Measurements from ENCODE around the gene PEX1.
"Not testable (repeated sequence)": the region's sequence is repeated elsewhere in the genome, so short reads cannot be mapped to it uniquely, and the experiment has no call there.

PEX1 gene

GRCh38 chr7:92503767-92504166 is 24.6 kb downstream of the PEX1 start:
- DNase-seq = no peak

DNA sequence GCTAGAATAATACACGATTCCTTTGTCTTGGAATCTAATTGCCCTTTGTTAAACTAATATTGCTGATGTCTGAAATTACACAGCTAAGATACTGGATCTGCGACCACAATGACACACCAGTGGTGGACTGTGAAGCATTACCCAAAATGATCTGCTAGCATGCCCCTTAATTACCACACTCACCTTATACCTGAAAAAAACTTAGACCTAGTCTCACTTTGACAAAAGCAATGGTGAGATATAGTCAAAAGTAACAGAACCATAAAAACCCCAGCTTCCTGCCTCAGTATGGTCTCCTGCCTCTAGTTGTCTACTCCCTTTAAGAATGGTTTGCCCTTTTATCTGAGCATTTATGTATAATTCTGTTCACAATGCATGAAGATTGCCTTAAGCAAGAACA is 29.8 kb downstream of the PEX1 start:
- DNase-seq = no peak

- DNase-seq = no peak
Measured at GRCh38 chr7:92496876-92497275, 31.4 kb downstream of the PEX1 start.

- DNase-seq = no peak
Measured at GRCh38 chr7:92489634-92490033, 38.7 kb downstream of the PEX1 start.

DNA sequence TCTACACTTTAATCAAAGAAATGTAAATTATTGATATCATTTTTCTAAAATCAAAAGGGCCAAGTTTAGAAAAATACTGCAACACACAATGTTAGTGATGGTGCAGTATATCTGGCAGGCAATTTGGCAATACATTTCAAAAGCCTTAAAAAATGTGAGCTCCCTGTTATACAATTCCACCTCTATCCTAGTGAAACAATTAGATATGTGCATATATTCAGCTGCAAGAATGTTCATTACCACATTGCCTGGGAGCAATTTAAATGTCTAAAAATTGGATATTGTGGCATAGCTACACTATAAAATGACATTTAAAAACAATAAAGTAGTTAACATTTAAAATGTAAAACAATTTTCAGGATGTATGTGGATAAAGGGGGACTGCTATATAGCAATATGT is 40.5 kb downstream of the PEX1 start:
- DNase-seq = no peak

DNA sequence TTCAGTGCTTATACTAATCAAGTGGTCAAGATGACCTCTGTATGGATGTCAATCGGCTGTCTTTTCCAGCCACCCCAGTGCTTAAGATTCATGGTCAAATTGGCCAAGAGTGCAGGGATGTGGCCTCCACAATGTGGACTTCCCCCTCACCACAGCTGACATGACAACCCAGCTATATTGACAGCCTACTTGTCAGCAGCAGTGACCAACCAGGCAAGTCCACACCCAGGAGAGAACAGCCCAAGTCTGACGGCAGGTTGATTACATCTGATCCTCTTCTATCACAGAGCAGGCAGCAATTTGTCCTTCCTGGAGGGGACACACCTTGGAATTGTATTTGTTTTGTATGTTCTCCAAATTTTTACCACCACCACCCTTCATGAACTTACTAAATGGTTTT is 42.3 kb downstream of the PEX1 start:
- DNase-seq = no peak

DNA sequence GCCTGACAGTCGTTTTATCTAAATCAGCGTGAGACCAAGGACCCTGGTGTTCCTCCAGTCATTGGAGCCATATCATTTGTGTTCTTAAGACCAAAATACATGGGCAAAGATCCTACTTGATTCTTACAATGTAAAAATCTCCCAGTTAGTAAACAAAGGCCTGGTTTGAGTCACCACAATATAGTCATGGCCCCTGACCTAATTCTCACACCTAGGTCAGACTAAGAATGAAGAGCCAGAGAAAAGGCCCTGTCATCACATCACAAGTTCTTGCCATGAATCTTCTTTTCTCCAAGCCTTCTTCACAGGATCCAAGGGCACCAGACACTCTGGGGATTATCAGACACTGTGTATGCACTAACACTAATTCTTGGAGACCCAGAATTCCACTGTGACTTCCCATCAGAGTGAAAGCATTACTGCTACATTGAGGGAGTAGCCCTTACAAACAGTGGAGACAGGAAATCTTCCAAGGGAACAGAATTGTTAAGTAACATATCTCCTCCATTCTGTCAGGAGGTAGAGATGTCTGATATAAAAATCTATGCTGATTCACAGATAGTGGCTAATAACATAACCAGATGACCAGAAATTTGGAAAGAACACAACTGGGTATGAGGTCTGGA is 42.9 kb downstream of the PEX1 start:
- no peak for DNase-seq

DNA sequence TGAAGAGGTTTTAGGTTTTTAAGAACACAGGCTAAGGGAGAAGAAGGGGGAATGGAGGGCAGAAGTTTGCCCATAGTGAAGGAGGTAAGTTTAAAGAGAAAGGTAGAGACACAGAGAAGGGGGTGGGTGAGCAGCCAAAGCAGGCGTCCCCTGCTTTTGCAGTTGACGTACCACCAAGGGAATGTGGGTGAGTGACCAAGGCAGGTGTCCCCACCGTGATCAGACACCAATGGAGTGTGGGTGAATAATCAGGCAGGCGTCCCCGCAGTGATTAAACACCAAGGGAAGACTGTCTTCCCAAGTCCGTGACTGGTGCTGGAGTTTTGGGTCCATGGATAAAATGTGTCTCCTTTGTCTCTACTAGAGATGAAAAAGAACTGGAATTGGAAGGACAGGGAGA is 44.1 kb downstream of the PEX1 start:
- DNase-seq = not testable (repeated sequence)

DNA sequence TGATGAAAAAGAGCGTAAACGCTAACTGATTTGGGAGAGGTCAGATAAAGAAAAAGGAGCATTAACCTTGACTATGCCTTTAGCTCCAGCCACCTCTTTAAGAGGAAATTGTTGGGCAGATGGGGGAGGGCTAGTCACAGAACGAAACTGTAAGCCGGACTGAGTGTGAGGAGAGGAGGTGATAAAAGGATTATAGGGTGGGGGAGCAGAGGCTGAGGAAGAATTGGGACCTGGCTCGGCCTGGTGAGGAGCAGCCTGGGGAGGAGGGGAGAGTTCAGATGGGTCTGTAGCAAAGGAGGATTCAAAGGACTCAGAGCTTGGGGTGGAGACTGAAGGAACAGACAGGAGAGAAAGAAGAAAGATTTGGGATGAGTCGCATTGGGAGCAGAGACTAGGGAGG is 44.7 kb downstream of the PEX1 start:
- DNase-seq = not testable (repeated sequence)

GRCh38 chr7:92479146-92479545 is 49.2 kb downstream of the PEX1 start:
- DNase-seq = not testable (repeated sequence)

GRCh38 chr7:92478711-92479110 is 49.6 kb downstream of the PEX1 start:
- no peak for DNase-seq

GRCh38 chr7:92478095-92478494 is 50.2 kb downstream of the PEX1 start:
- DNase-seq = no peak

DNA sequence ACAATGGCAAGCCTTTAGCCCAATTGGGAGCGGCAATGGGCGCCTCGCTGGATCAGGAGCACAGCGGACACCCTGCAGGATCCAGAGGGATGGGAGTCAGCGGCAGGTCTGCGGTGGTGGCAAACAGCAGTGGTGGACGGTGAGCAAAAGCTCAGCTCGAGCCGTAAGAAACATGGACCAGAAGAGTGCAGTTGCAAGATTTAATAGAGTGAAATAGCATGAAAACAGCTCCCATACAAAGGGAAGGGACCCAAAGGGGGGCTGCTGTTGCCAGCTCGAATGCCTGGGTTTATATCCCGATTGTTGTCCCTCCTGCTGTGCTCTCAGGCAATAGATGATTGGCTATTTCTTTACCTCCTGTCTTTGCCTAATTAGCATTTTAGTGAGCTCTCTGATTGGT is 50.6 kb downstream of the PEX1 start, which contains the start of gene ERVW-1:
Gene ERVW-1 (minus strand): TSS at position 266 of the 400 bp plus-strand sequence. CDS start 7,565 bp downstream, outside the sequence.
- DNase-seq = not testable (repeated sequence)

GRCh38 chr7:92475851-92476590 is 52.3 kb downstream of the PEX1 start:
- DNase-seq = not testable (repeated sequence)

GRCh38 chr7:92475261-92475770 is 53.0 kb downstream of the PEX1 start:
- not testable (repeated sequence) for DNase-seq

DNA sequence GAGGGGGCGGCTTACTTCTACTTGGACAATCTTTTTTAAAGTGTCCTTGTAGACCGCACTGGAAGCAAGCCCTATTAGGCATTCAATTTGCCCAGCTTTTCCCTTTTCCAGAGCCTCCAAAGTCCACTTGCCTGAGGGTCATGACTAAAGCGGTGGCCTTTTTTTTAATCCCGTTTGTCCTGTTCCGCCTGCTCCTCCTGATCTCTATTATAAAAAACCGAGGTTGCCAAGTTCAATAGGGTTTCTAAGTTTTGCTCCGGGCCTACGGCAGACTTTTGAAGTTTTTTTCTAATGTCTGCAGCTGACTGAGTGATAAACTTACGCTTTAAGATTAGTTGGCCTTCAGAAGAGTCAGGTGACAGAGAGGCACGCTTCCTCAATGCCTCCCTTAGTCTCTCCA is 54.3 kb downstream of the PEX1 start:
- DNase-seq = not testable (repeated sequence)

DNA sequence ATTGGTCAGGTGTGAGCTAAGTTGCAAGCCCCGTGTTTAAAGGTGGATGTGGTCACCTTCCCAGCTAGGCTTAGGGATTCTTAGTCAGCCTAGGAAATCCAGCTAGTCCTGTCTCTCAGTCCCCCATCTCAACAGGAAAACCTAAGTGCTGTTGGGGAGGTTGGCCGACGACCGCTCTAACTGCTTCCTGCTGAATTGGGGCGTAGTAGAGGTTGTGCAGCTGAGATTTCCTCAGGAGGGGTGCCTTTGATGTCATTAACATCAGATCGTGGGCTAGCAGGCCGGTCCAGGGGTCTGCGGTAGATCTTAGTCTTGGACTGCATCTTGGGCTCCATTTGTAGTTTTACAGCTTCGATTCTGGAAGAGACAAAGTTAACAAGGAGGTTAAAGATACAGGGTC is 59.7 kb downstream of the PEX1 start:
- DNase-seq = not testable (repeated sequence)

GRCh38 chr7:92466682-92467081 is 61.6 kb downstream of the PEX1 start:
- no peak for DNase-seq

DNA sequence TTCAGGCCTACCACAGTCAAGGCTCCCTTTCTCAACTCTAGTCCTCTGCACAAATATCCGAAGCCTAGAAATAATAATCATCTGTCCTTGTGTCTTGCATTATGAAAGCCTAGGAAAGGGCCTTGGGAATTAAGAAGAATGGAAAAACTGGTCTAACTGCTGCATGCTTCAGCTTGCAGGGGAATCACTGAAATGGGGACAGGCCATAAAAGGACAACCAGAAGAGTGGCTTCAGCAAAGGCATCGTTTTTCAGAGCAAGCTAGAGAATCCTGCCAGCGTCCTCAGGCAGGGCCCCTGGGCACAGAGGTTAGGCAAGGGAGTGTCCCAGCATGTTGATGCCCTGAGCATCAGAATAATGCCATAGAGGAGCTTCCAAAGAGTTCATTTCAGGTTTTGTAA is 63.8 kb downstream of the PEX1 start:
- no peak for DNase-seq

DNA sequence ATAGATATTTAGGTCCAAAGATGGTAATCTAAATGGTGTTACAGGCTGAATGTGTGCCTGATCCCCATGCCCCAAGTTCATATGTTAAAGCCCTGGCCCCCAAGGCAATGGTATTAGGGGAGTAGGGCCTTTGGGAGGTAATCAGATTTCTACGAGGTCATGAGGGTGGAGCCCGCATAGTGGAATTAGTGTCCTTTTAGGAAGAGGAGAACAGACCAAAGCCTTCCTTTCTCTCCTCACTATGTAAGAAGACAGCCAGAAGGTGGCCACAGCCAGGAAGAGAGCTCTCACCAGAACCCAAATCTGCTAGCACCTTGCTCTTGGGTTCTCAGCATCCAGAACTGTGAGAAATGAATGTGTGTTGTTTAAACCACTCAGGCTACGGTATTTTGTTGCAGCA is 65.8 kb downstream of the PEX1 start:
- DNase-seq = no peak

- DNase-seq = peak; percentile 47
Measured at GRCh38 chr7:92461027-92462003, 67.0 kb downstream of the PEX1 start.

DNA sequence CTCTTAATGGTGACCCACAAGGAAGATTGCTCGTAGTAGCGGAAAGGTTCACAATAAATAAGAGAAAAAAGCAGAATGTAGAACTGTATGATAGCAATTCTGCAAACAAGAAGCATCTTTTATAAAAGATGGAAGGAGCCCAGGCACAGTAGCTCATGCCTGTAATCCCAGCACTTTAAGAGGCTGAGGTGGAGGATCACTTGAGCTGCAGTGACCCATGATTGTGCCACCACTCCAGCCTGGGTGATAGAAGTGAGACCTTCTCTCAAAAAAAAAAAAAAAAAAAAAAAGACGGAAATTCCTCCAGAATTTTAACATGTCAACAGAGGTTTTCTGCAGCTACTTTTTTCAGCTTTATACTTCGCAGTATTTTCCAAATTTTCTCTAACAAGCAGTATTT is 67.8 kb downstream of the PEX1 start:
- DNase-seq = no peak

DNA sequence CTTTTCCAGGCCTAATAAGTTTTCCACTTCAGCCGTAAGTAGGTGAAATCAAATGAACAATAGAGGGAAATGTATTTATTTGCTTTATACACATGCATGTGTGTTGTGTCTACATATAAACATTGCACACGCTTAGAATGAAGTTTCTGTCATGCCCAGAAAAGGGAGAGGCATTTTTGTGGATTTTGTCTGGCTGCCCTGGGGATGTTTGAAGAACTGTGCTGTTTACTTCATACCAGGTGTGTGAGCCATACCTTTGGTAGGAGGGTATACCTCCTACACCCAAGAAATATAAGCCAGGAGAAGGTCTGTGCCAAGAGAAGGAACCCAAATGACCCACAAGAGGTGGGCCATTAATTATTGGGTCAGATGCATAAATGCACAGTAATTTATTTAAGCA is 68.2 kb downstream of the PEX1 start:
- no peak for DNase-seq
